ENCODE data around the gene SULT1E1.
A peak's percentile ranks its signal among the peaks of the same experiment; 100 is the strongest.
"Not testable (repeated sequence)": the region's sequence is repeated elsewhere in the genome, so short reads cannot be mapped to it uniquely, and the experiment has no call there.

Gene SULT1E1

GRCh38 chr4:69843301-69843700 is 16.6 kb downstream of the SULT1E1 start:
- no peak for DNase-seq

- no peak for DNase-seq
Measured at GRCh38 chr4:69838977-69839376, 21.0 kb downstream of the SULT1E1 start.

GRCh38 chr4:69836287-69836686 is 23.7 kb downstream of the SULT1E1 start:
- DNase-seq: no peak

- no peak for DNase-seq
Measured at GRCh38 chr4:69835766-69836165, 24.2 kb downstream of the SULT1E1 start.

- no peak for DNase-seq
Measured at GRCh38 chr4:69833251-69833650, 26.7 kb downstream of the SULT1E1 start.

- DNase-seq: no peak
Measured at GRCh38 chr4:69832326-69833030, 27.5 kb downstream of the SULT1E1 start.

- peak in 10 of 51 donors; percentile 2 to 14 (median 6) for DNase-seq
Measured at GRCh38 chr4:69831646-69832325, 28.2 kb downstream of the SULT1E1 start.

GRCh38 chr4:69831270-69831627 is 28.7 kb downstream of the SULT1E1 start:
- DNase-seq: no peak

GRCh38 chr4:69830560-69831269 is 29.2 kb downstream of the SULT1E1 start:
- no peak for DNase-seq

- no peak for DNase-seq
Measured at GRCh38 chr4:69830192-69830559, 29.8 kb downstream of the SULT1E1 start.

- no peak for DNase-seq
Measured at GRCh38 chr4:69829678-69830077, 30.3 kb downstream of the SULT1E1 start.

- DNase-seq: no peak
Measured at GRCh38 chr4:69828828-69829227, 31.1 kb downstream of the SULT1E1 start.

GRCh38 chr4:69825056-69825455 is 34.9 kb downstream of the SULT1E1 start:
- not testable (repeated sequence) for DNase-seq

GRCh38 chr4:69823481-69824186 is 36.3 kb downstream of the SULT1E1 start:
- DNase-seq: no peak

GRCh38 chr4:69823048-69823447 is 36.9 kb downstream of the SULT1E1 start:
- no peak for DNase-seq

- no peak for DNase-seq
Measured at GRCh38 chr4:69822198-69822597, 37.7 kb downstream of the SULT1E1 start.

GRCh38 chr4:69818060-69818639 is 41.8 kb downstream of the SULT1E1 start:
- DNase-seq: no peak

- DNase-seq: no peak
Measured at GRCh38 chr4:69816236-69816635, 43.7 kb downstream of the SULT1E1 start.

GRCh38 chr4:69813628-69814027 is 46.3 kb downstream of the SULT1E1 start:
- no peak for DNase-seq

- no peak for DNase-seq
Measured at GRCh38 chr4:69811166-69811565, 48.8 kb downstream of the SULT1E1 start.

- no peak for DNase-seq
Measured at GRCh38 chr4:69800599-69800998, 59.3 kb downstream of the SULT1E1 start.

- DNase-seq: no peak
Measured at GRCh38 chr4:69799337-69799736, 60.6 kb downstream of the SULT1E1 start.

Data from hypothalamus (tissue), 51 donors.